AG04450 (cell line): ENCODE measurements around the gene P2RX2. TPM values are rescaled to one million over a fixed set of nuclear protein-coding genes. Genes with fewer than 3 reads are reported as not detected.

Source experiments
- CTCF ChIA-PET: fragments of 300-600, 350-600 bp; formaldehyde crosslinking; extraction: SDS; loops from one replicate; lab custom pipeline; 2022; ENCODE audit warnings: antibody characterized with exemption, inconsistent platforms; lab: Charles Lee
- POLR2A ChIA-PET: fragments of 350-600 bp; formaldehyde crosslinking; extraction: SDS; loops from one replicate; lab custom pipeline; 2021; ENCODE audit warnings: antibody characterized with exemption, inconsistent platforms; lab: Yijun Ruan, JAX
- DNase-seq: peaks from one replicate; pipeline ENCODE4 v3.0.0-alpha.2; 2011; ENCODE audit warnings: low read depth, low spot score
- H3K27ac ChIP-seq: one replicate; pipeline ENCODE4 v1.5.1; 2012; ENCODE audit warnings: low read depth, low read length, control low read depth
- H3K27me3 ChIP-seq: one replicate; pipeline ENCODE4 v1.6.0; 2012; ENCODE audit warnings: low read length; ENCODE audit not compliant: control insufficient read depth, insufficient read depth
- H3K4me3 ChIP-seq: 2 replicates; pipeline ENCODE4 v1.5.1; 2011; ENCODE audit warnings: mild to moderate bottlenecking, low read depth, low read length, control low read depth
- H3K9me3 ChIP-seq: 2 replicates; pipeline ENCODE4 v1.5.1; 2012; ENCODE audit warnings: low read length; ENCODE audit not compliant: control insufficient read depth, insufficient read depth
- polyA plus RNA-seq: library from polyadenylated mRNA; depleted of rRNA; stranded (reverse); fragments of >200 nt; gene quantifications from 2 replicates; pipeline ENCODE4 v1.2.3, GENCODE V29; 2011
- TF ChIP-seq, protein P1 (sequence below): IDR thresholded peaks from 2 replicates; pipeline ENCODE4 v1.5.1; 2011; ENCODE audit warnings: low read depth, low read length, control low read depth, inconsistent platforms

Gene P2RX2
- polyA plus RNA-seq, 1 experiment: not detected

DNA sequence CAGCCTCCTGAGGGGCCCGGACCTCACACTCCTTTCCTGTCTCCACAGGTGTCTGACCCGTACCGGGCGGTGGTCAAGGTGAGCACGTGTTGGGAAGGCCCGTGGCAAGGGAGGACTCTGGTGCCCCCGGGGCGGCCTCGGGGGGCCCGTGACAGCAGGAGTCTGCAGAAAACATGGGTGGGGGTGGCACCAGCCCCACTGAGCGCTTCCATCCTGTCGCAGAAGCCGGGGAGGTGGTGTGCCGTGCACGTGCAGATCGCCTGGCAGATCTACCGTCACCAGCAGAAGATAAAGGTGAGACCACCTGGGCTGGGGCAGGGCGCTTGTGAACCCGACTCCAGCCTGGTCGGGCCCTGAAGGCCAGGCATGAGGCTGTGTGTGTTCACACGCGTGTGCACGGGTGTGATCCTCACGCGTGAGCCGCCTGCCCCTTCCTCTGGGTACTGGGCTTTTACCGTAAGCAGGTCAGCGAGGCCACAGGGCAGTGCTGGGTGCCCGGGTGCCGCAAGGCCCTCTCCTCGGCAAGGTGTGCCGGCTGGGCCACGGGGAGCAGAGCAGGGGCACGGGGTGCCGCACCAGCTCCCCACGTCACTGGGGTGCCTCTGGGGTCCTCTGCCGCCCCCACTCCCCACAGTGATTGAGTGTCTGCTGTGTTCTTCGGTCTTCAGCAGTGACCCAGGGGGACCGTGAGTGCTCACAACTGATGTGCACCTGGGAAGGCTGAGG lies 44.1 kb upstream of the P2RX2 start:
- ChIA-PET POLR2A (no interaction called here), CTCF (no interaction called here)
- Histone ChIP-seq H3K27ac (no peak overlapping the region), H3K27me3 (no peaks in the 10 kb centered on the region), H3K4me3 (no peak overlapping the region), H3K9me3 (no peaks in the 10 kb centered on the region; the same call in 1 of the 2 replicates)
- TF ChIP-seq, protein P1, sequence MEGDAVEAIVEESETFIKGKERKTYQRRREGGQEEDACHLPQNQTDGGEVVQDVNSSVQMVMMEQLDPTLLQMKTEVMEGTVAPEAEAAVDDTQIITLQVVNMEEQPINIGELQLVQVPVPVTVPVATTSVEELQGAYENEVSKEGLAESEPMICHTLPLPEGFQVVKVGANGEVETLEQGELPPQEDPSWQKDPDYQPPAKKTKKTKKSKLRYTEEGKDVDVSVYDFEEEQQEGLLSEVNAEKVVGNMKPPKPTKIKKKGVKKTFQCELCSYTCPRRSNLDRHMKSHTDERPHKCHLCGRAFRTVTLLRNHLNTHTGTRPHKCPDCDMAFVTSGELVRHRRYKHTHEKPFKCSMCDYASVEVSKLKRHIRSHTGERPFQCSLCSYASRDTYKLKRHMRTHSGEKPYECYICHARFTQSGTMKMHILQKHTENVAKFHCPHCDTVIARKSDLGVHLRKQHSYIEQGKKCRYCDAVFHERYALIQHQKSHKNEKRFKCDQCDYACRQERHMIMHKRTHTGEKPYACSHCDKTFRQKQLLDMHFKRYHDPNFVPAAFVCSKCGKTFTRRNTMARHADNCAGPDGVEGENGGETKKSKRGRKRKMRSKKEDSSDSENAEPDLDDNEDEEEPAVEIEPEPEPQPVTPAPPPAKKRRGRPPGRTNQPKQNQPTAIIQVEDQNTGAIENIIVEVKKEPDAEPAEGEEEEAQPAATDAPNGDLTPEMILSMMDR: no peak
- no peak for DNase-seq

DNA sequence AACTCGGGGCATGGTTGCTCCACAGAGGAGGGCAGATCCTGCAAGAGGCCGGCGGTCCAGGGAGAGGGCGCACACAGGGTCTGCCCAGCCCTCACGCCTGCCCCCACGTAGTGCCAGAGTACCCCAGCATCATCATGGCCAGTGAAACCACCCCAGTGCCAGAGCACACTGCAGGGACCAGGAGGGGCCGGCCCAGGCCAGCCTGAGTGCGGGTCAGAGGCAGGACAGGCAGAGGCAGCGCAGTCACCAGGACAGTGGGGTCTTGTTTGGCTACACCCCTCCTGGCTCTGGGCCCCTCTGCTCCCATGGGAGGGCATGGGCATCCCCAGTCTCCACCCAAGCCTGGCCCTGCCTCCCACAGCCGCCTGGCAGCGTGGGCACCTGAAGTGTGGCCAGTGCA lies 42.9 kb upstream of the P2RX2 start:
- POLR2A ChIA-PET: no interaction called here
- Histone ChIP-seq H3K27me3 (no peaks in the 10 kb centered on the region), H3K9me3 (no peaks in the 10 kb centered on the region; the same call in 1 of the 2 replicates), H3K27ac (no peak overlapping the region), H3K4me3 (no peak overlapping the region)
- DNase-seq: no peak
- CTCF ChIA-PET: no interaction called here
- TF ChIP-seq, protein P1: no peak

DNA sequence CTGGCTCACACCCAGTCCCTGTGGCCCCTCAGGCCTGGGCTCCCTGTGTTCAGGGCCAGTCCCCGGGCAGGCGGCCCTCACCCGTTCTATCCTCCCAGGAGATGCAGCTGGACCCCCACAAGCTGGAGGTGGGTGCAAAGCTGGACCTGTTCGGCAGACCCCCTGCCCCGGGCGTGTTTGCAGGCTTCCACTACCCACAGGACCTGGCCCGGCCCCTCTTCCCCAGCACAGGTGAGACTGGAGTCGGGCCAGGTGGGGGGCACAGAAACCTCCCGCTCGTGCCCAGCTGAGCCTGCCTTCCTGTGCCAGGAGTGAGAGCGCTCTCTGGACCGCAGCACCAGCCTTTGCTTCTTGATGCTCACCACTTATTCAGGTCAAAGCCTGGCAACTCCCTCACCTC lies 41.9 kb upstream of the P2RX2 start:
- ChIA-PET POLR2A (no interaction called here), CTCF (no interaction called here)
- TF ChIP-seq, protein P1: no peak
- no peaks in the 10 kb centered on the region for H3K27me3 ChIP-seq
- DNase-seq: no peak
- no peak overlapping the region for H3K4me3 ChIP-seq
- H3K27ac ChIP-seq: no peak overlapping the region
- no peaks in the 10 kb centered on the region; the same call in 1 of the 2 replicates for H3K9me3 ChIP-seq

DNA sequence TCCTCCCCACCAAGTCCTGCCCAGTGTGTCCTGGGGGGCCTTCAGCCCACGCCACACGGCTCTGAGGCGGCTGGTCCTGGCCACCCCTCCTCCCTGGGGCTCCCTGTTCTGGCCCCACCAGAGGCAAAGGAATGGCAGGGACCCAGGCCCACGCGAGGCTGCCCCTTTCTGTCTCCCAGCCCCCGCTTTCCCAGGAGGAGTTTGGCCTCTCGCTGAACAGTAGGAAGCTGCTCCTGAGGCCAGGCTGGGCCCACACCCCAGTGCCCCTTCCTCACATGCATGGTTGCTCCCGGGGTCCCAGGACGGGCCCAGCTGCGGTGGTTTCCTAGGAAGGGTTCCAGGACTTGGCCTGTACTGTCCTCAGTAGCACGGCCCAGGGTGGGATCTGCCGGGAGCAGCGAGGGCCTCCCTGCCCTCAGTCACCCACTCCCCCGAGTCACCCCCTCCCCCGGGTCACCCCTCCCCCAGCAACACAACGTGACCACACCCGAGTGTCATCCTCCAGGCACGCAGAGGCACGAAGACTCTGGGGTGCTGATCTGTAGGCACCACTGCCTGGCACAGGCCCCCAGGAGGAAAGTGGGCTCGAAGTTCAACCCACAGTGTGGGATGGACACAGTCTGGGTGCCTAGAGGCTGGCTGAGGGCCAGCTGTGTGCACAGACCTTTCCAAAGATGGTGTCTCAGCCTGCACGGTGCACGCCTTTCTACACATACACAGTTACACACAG lies 41.2 kb upstream of the P2RX2 start:
- Histone ChIP-seq H3K27me3 (no peaks in the 10 kb centered on the region), H3K9me3 (no peaks in the 10 kb centered on the region; the same call in 1 of the 2 replicates), H3K4me3 (no peak overlapping the region), H3K27ac (no peak overlapping the region)
- no peak for DNase-seq
- CTCF ChIA-PET: no interaction called here
- POLR2A ChIA-PET: no interaction called here
- TF ChIP-seq, protein P1: no peak

DNA sequence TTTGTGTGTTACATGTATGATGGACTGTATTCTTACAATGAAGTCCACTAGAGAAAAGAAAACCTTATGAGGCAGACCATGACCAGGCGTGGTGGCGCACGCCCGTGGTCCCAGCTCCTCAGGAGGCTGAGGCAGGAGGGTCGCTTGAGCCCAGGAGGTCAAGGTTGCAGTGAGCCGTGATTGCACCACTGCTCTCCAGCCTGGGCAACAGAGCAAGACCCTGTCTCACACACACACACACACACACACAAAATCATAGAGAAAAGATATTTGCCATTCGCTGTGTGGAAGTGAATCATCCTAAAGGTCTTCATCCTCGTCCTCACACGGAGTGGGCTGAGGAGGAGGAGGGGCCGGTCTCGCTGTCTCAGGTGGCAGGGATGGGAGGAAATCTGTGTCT lies 40.5 kb upstream of the P2RX2 start:
- no peak overlapping the region for H3K4me3 ChIP-seq
- DNase-seq: no peak
- peaks cover 3% of the 10 kb centered on the region for H3K27me3 ChIP-seq
- no peak overlapping the region for H3K27ac ChIP-seq
- TF ChIP-seq, protein P1: no peak
- ChIA-PET CTCF (no interaction called here), POLR2A (no interaction called here)
- H3K9me3 ChIP-seq: no peaks in the 10 kb centered on the region; the same call in 1 of the 2 replicates
